WTC11 (cell line): ENCODE measurements around the gene TNPO3. TPM values are rescaled to one million over a fixed set of nuclear protein-coding genes. Genes with fewer than 3 reads are reported as not detected.
A peak's percentile ranks its signal among the peaks of the same experiment; 100 is the strongest.

Source experiments
- ATAC-seq: fragments of 200-7000 bp; cut with Tn5 transposase; 2 replicates; pipeline ENCODE4 v1.10.0; 2021; ENCODE audit warnings: mild to moderate bottlenecking, moderate library complexity
- CTCF ChIA-PET: fragments of 300-600 bp; sonication (Branson Sonifier 250); formaldehyde crosslinking; loops from one replicate; lab custom pipeline; 2021; ENCODE audit warnings: antibody characterized with exemption; lab: Charles Lee
- POLR2A ChIA-PET: fragments of 350-600 bp; sonication (Branson Sonifier 250); formaldehyde crosslinking; loops from one replicate; lab custom pipeline; 2021; ENCODE audit warnings: antibody characterized with exemption; lab: Charles Lee
- DNase-seq: peaks from one replicate; pipeline ENCODE4 v3.0.0; 2021; ENCODE audit warnings: low spot score
- H3K27ac Mint-ChIP-seq: 2 replicates; pipeline ENCODE4 v1.8.0; 2021; ENCODE audit warnings: mixed read lengths
- H3K27me3 Mint-ChIP-seq: 2 replicates; pipeline ENCODE4 v1.8.0; 2021; ENCODE audit warnings: low read depth, mild to moderate bottlenecking, moderate library complexity, mixed read lengths
- H3K36me3 Mint-ChIP-seq: 2 replicates; pipeline ENCODE4 v1.8.0; 2021; ENCODE audit warnings: mixed read lengths
- H3K4me1 Mint-ChIP-seq: 2 replicates; pipeline ENCODE4 v1.8.0; 2022; ENCODE audit warnings: mixed read lengths
- H3K4me3 Mint-ChIP-seq: 2 replicates; pipeline ENCODE4 v1.8.0; 2021; ENCODE audit warnings: mild to moderate bottlenecking, moderate library complexity, mixed read lengths
- H3K9me3 Mint-ChIP-seq: 2 replicates; pipeline ENCODE4 v1.8.0; 2021; ENCODE audit warnings: mixed read lengths
- AR ChIP-seq: fragments of 250-450 bp; sonication (Bioruptor Pico); IDR thresholded peaks from 2 replicates; pipeline ENCODE4 v1.9.0; 2021; ENCODE audit warnings: mild to moderate bottlenecking
- ATF6 ChIP-seq: sonication (generic); formaldehyde crosslinking; IDR thresholded peaks from 2 replicates; pipeline ENCODE4 v1.8.1; 2023; ENCODE audit warnings: mild to moderate bottlenecking, missing genetic modification reagents
- CDX4 ChIP-seq: fragments of 250-450 bp; sonication (Bioruptor Pico); IDR thresholded peaks from 2 replicates; pipeline ENCODE4 v1.9.0; 2021; ENCODE audit warnings: moderate library complexity, mild to moderate bottlenecking, inconsistent platforms, borderline replicate concordance
- EMX1 ChIP-seq: fragments of 250-450 bp; sonication (Bioruptor Pico); IDR thresholded peaks from 2 replicates; pipeline ENCODE4 v1.8.0; 2021; ENCODE audit warnings: mild to moderate bottlenecking
- ESRRA ChIP-seq: sonication (generic); formaldehyde crosslinking; IDR thresholded peaks from 2 replicates; pipeline ENCODE4 v1.8.1; 2022; ENCODE audit warnings: mild to moderate bottlenecking, missing genetic modification reagents, borderline replicate concordance
- FOXK1 ChIP-seq: sonication (generic); formaldehyde crosslinking; IDR thresholded peaks from 2 replicates; pipeline ENCODE4 v1.8.0; 2022; ENCODE audit warnings: mild to moderate bottlenecking, moderate library complexity, missing genetic modification reagents
- FOXP1 ChIP-seq: sonication (generic); formaldehyde crosslinking; IDR thresholded peaks from 2 replicates; pipeline ENCODE4 v1.8.0; 2022; ENCODE audit warnings: missing genetic modification reagents, mild to moderate bottlenecking, moderate library complexity, borderline replicate concordance
- GTF2I ChIP-seq: fragments of 250-450 bp; sonication (Bioruptor Pico); conservative IDR thresholded peaks from 2 replicates; pipeline ENCODE4 v1.4.0; 2021; ENCODE audit warnings: mild to moderate bottlenecking
- HMGXB4 ChIP-seq: sonication (generic); formaldehyde crosslinking; IDR thresholded peaks from 2 replicates; pipeline ENCODE4 v1.8.1; 2023; ENCODE audit warnings: mild to moderate bottlenecking, moderate library complexity, missing genetic modification reagents
- IRF1 ChIP-seq: sonication (generic); formaldehyde crosslinking; IDR thresholded peaks from 2 replicates; pipeline ENCODE4 v1.8.0; 2023; ENCODE audit warnings: missing genetic modification reagents
- PRDM15 ChIP-seq: sonication (generic); formaldehyde crosslinking; IDR thresholded peaks from 2 replicates; pipeline ENCODE4 v1.8.0; 2022; ENCODE audit warnings: missing genetic modification reagents
- TCF7 ChIP-seq: sonication (generic); formaldehyde crosslinking; IDR thresholded peaks from 2 replicates; pipeline ENCODE4 v1.8.0; 2022; ENCODE audit warnings: mild to moderate bottlenecking, low read depth, missing genetic modification reagents, moderate library complexity
- USF1 ChIP-seq: sonication (generic); formaldehyde crosslinking; IDR thresholded peaks from 2 replicates; pipeline ENCODE4 v1.8.0; 2022; ENCODE audit warnings: mild to moderate bottlenecking, missing genetic modification reagents
- ZNF281 ChIP-seq: sonication (generic); formaldehyde crosslinking; IDR thresholded peaks from 2 replicates; pipeline ENCODE4 v1.8.0; 2023; ENCODE audit warnings: mild to moderate bottlenecking, missing genetic modification reagents
- ZNF396 ChIP-seq: fragments of 250-450 bp; sonication (Bioruptor Pico); IDR thresholded peaks from 2 replicates; pipeline ENCODE4 v1.8.0; 2021; ENCODE audit warnings: mild to moderate bottlenecking, moderate library complexity, borderline replicate concordance
- total RNA-seq: library from RNA; stranded (reverse); gene quantifications from 3 replicates; pipeline ENCODE4 v1.2.3, GENCODE V29; 2021

The TNPO3 gene
- total RNA-seq, 1 experiment from 2014 or later: 91.7 TPM

GRCh38 chr7:128908750-128909624 lies 145.9 kb downstream of the TNPO3 start:
- DNase-seq (no peak), ATAC-seq (no peak)
- H3K36me3 Mint-ChIP-seq: no peaks in the 10 kb centered on the region
- H3K27me3 Mint-ChIP-seq: peaks cover 54% of the 10 kb centered on the region
- H3K27ac Mint-ChIP-seq: no peak overlapping the region
- peaks cover 26% of the 10 kb centered on the region for H3K4me1 Mint-ChIP-seq
- POLR2A ChIA-PET: no interaction called here
- CTCF ChIA-PET: interaction anchor here (1.4 to 4.7 kb wide), 7 partner anchors 14 to 183 kb away, joined by 7 to 64 read pairs (median 18); no protein-coding TSS in a partner anchor
- H3K9me3 Mint-ChIP-seq: no peaks in the 10 kb centered on the region
- peak overlapping the region; percentile 72 for H3K4me3 Mint-ChIP-seq
- TF ChIP-seq HMGXB4 (CRISPR knock-in tag) (no peak), TCF7 (CRISPR knock-in tag) (no peak), GTF2I (CRISPR knock-in tag) (no peak), ESRRA (CRISPR knock-in tag) (no peak), EMX1 (CRISPR knock-in tag) (no peak), AR (CRISPR knock-in tag) (no peak), FOXP1 (CRISPR knock-in tag) (no peak), IRF1 (no peak), PRDM15 (no peak), ATF6 (CRISPR knock-in tag) (no peak), ZNF281 (CRISPR knock-in tag) (no peak), CDX4 (no peak), ZNF396 (no peak), USF1 (no peak), FOXK1 (CRISPR knock-in tag) (no peak)
